Panc1 (cell line): Measurements from ENCODE around the gene C5orf58.

Experiments
- POLR2AphosphoS5 ChIP-seq: IDR thresholded peaks from 2 replicates; pipeline ENCODE4 v1.6.1; 2012; ENCODE audit warnings: mild to moderate bottlenecking, low read depth, low read length, moderate library complexity
- REST ChIP-seq, 2 experiments: IDR thresholded peaks; 2 replicates each; pipeline ENCODE4 v1.6.1; 2011 to 2012; ENCODE audit warnings: low read depth in 2 of 2, control low read depth in 1 of 2, low read length in 1 of 2, mild to moderate bottlenecking in 1 of 2, moderate library complexity in 1 of 2; ENCODE audit not compliant: insufficient read depth in 1 of 2
- SIN3A ChIP-seq: IDR thresholded peaks from 2 replicates; pipeline ENCODE4 v1.6.1; 2012; ENCODE audit warnings: low read depth, mild to moderate bottlenecking, low read length, moderate library complexity, borderline replicate concordance; ENCODE audit not compliant: insufficient read depth
- TCF7L2 ChIP-seq: IDR thresholded peaks from 2 replicates; pipeline ENCODE4 v1.6.1; 2011; ENCODE audit warnings: mild to moderate bottlenecking, low read depth, low read length, inconsistent platforms
- TF ChIP-seq, protein P1 (sequence below): fragments of 450-650 bp; IDR thresholded peaks from 2 replicates; pipeline ENCODE4 v1.5.1; 2017; ENCODE audit warnings: mild to moderate bottlenecking

GRCh38 chr5:170283296-170283695, 50.5 kb downstream of the C5orf58 start:
- TF ChIP-seq, protein P1, sequence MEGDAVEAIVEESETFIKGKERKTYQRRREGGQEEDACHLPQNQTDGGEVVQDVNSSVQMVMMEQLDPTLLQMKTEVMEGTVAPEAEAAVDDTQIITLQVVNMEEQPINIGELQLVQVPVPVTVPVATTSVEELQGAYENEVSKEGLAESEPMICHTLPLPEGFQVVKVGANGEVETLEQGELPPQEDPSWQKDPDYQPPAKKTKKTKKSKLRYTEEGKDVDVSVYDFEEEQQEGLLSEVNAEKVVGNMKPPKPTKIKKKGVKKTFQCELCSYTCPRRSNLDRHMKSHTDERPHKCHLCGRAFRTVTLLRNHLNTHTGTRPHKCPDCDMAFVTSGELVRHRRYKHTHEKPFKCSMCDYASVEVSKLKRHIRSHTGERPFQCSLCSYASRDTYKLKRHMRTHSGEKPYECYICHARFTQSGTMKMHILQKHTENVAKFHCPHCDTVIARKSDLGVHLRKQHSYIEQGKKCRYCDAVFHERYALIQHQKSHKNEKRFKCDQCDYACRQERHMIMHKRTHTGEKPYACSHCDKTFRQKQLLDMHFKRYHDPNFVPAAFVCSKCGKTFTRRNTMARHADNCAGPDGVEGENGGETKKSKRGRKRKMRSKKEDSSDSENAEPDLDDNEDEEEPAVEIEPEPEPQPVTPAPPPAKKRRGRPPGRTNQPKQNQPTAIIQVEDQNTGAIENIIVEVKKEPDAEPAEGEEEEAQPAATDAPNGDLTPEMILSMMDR = no peak
- no peak for TF ChIP-seq POLR2AphosphoS5
- no peak for TF ChIP-seq REST (IDR thresholded peaks at IDR 0.05; ENCODE audit: insufficient read depth in 1 of 2, low read depth in 2 of 2, low read length in 1 of 2)
- TF ChIP-seq SIN3A = no peak
- no peak for TF ChIP-seq TCF7L2
